Measurements from ENCODE around the gene ELF1. TPM values are rescaled to one million over a fixed set of nuclear protein-coding genes. Genes with fewer than 3 reads are reported as not detected.

Gene ELF1
- total and polyA plus RNA-seq, 2 of the 4 experiments (the other 2 are of a cell fraction): 25.4 to 27.6 TPM

- no peak overlapping the region for H3K56ac ChIP-seq (ENCODE audit: extremely low read depth, insufficient read depth, low read length)
- no peak overlapping the region for H2BK20ac ChIP-seq (ENCODE audit: low read depth, low read length)
- TF ChIP-seq FOS (IDR thresholded peaks at IDR 0.05; ENCODE audit: low read depth, low read length): no peak
- no peak overlapping the region for H2BK15ac ChIP-seq (ENCODE audit: low read depth, low read length)
- H3K36me3 ChIP-seq (ENCODE audit: control insufficient read depth, insufficient read depth, low read length): no peaks in the 10 kb centered on the region
- no peaks in the 10 kb centered on the region; the same call in 1 of the 2 replicates for H3K4me1 ChIP-seq (ENCODE audit: control insufficient read depth, insufficient read depth, low read length)
- H3K79me1 ChIP-seq (ENCODE audit: low read depth in 1 of 2, low read length in 2 of 2): peaks cover 25 to 40% of the 10 kb centered on the region in 2 experiments
- H2AK5ac ChIP-seq (ENCODE audit: low read depth, low read length): no peak overlapping the region
- H3K9me3 ChIP-seq (ENCODE audit: control insufficient read depth, insufficient read depth, low read length): no peaks in the 10 kb centered on the region
- peaks cover 7% of the 10 kb centered on the region; the same call in 1 of the 2 replicates for H4K20me1 ChIP-seq (ENCODE audit: insufficient read depth, low read length)
- ChIA-PET POLR2A (ENCODE audit: unreplicated experiment) (no interaction called here), CTCF (no interaction called here)
- no peak overlapping the region for H3K9ac ChIP-seq (ENCODE audit: low read depth, low read length)
- H2BK5ac ChIP-seq (ENCODE audit: low read depth, low read length, poor library complexity, severe bottlenecking): no peak overlapping the region
- no peak overlapping the region for H3K23ac ChIP-seq (ENCODE audit: low read depth, low read length)
- H4K91ac ChIP-seq (ENCODE audit: insufficient read depth, low read depth, low read length): no peak overlapping the region
- DNase-seq (peak; percentile 19), ATAC-seq (ENCODE audit: low read depth) (no peak; the same call in 1 of the 2 replicates)
- intact Hi-C loops (cut with micrococcal nuclease) (no loop called here), dilution Hi-C loops (cut with HindIII; ENCODE audit: low sequenced_read_pairs, unreplicated experiment) (no loop called here), in situ Hi-C loops (cut with MboI; ENCODE audit: low sequenced_read_pairs) (no loop called here)
- H3K27ac ChIP-seq (ENCODE audit: insufficient read depth, low read length): no peak overlapping the region
- WGBS, 2 experiments (ENCODE audit: extremely low coverage in 2 of 2, insufficient read length in 1 of 2): no CpG with 5 or more reads among the region's 3 CpGs
- H4K5ac ChIP-seq (ENCODE audit: low read depth, low read length): no peak overlapping the region
- no TSS peak for BruUV-seq (replicated peaks)
- no peak overlapping the region for H3K4me2 ChIP-seq (ENCODE audit: low read depth, low read length)
- no peaks in the 10 kb centered on the region for H3K27me3 ChIP-seq (ENCODE audit: control insufficient read depth, insufficient read depth, low read length)
- H3K4ac ChIP-seq (ENCODE audit: low read depth, low read length): no peak overlapping the region
- no peak overlapping the region for H2BK120ac ChIP-seq (ENCODE audit: low read depth, low read length)
- H3K14ac ChIP-seq (replicated peaks; ENCODE audit: low read depth, low read length): no peak overlapping the region
- H4K8ac ChIP-seq (ENCODE audit: low read depth in 2 of 2, low read length in 2 of 2): no peak overlapping the region
- H3K18ac ChIP-seq (ENCODE audit: low read depth, low read length): no peak overlapping the region
- H2AFZ ChIP-seq (replicated peaks; ENCODE audit: low read length, poor library complexity): no peak overlapping the region
- H3K9me1 ChIP-seq (ENCODE audit: insufficient read depth, low read length): no peaks in the 10 kb centered on the region
- H2AK9ac ChIP-seq (replicated peaks; ENCODE audit: low read depth, low read length, poor library complexity): no peak overlapping the region
- no peak overlapping the region for H3K4me3 ChIP-seq (ENCODE audit: insufficient read depth, low read depth, low read length)
Measured at GRCh38 chr13:41017817-41018601, 1.1 kb downstream of the ELF1 start.
